ENCODE data around the gene CAPN12.

Gene CAPN12

DNA sequence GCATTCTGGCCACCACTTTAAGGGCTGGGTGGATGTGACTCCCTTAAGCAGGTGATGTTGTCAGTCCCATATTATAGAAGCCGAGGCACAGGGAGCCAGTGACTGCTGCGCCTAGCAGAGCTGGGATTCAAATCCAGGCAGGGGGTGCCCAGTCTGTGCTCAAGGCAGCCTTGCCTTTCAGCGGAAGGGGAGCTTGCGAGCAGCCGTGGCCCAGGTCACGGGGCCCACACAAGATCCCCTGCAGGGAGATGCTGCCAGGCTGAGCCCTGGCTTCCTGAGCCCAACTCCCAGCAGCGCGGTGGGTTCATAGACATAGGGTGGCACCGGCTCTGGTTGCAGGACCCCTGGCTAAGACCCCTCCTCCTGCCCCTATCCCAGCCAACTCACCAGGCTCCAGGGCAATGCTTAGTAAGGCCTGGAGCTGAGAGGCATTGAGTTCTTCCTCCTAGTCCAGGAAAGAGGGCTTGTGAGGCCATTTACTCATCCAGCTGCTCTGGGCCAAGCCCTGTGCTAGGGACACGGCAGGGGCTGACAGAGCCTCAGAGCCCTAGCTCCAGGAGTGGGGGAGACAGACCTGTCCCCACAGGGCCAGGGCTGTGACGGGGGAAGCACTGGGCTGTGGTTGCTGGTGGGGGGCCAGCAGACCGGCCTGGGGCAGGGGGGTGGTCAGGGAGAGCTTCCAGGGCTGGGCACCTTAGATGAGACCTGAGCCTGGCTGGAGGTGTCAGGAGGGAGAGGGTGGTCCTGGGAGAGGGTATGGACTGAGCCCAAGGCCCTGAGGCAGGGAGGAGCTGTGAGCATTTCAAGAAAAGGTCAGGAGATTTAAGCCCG lies 9.6 kb downstream of the CAPN12 start:
- no peak overlapping the region for H3K4me3 ChIP-seq (ENCODE audit: control insufficient read depth, low read depth, low read length)
- DNase-seq (ENCODE audit: low read depth): no peak
- TF ChIP-seq, protein P1, sequence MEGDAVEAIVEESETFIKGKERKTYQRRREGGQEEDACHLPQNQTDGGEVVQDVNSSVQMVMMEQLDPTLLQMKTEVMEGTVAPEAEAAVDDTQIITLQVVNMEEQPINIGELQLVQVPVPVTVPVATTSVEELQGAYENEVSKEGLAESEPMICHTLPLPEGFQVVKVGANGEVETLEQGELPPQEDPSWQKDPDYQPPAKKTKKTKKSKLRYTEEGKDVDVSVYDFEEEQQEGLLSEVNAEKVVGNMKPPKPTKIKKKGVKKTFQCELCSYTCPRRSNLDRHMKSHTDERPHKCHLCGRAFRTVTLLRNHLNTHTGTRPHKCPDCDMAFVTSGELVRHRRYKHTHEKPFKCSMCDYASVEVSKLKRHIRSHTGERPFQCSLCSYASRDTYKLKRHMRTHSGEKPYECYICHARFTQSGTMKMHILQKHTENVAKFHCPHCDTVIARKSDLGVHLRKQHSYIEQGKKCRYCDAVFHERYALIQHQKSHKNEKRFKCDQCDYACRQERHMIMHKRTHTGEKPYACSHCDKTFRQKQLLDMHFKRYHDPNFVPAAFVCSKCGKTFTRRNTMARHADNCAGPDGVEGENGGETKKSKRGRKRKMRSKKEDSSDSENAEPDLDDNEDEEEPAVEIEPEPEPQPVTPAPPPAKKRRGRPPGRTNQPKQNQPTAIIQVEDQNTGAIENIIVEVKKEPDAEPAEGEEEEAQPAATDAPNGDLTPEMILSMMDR (conservative IDR thresholded peaks at IDR 0.05; ENCODE audit: control insufficient read depth, insufficient read depth, low read depth, low read length): no peak

DNA sequence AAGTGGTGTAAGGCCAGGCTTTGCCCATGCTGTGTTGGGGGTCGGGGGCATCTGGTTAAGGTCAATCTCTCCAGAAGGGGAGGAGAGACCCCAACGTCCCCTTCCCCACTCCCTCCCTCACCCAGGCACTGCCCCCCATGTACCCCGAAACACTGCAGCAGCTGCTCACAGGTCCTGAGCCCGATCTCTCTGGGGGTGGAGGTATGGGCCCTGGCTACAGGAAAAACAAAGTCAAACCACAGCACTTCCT lies 10.2 kb downstream of the CAPN12 start:
- TF ChIP-seq, protein P1 (conservative IDR thresholded peaks at IDR 0.05; ENCODE audit: control insufficient read depth, insufficient read depth, low read depth, low read length): no peak
- no peak overlapping the region for H3K4me3 ChIP-seq (ENCODE audit: control insufficient read depth, low read depth, low read length)
- DNase-seq (ENCODE audit: low read depth): no peak

DNA sequence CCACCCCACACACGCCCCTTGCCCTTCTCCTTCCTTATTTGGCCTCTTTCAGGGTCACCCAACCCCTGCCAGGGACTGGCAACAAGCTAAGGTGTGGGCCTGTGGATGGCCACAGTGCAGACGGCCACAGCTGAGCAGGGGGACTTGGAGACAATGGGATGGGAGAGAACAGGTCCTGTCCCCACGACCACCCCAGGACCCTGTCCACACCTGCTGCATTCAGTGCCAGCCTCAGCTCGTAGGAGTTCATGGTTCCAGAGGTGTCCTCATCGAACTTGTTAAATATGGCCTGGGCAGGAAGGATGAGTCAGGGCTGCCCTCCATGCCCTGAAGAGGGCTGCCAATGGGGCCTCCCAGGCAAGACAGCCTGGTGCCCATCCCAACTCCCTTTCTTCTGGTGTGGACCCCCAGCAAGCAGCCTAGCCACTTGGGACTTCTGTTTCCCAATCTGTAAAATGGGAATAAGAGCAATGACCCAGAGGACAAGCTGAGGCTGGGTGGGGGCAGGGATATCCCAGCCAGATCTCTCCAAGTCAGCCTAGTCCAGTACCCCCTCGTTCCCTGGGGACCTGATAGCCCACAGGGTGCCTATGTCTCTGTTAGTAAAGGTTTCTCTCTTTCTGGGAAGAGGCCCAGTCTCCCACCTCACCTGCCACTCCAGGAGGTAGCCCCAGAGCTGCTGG lies 10.6 kb downstream of the CAPN12 start:
- no peak for DNase-seq (ENCODE audit: low read depth)
- H3K4me3 ChIP-seq (ENCODE audit: control insufficient read depth, low read depth, low read length): no peak overlapping the region
- TF ChIP-seq, protein P1 (conservative IDR thresholded peaks at IDR 0.05; ENCODE audit: control insufficient read depth, insufficient read depth, low read depth, low read length): no peak

DNA sequence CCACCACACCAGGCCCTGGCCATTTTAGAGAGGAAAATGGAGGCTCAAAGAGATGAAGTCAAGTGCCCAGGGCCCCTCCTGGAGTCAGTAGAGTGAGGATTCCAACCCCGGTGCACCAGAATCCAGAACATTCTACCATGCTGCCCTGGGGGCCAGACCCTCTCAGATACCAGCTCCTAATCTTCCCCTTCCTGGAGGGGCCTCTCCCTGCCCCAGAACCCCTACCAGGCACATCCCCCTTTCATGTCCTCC lies 11.1 kb downstream of the CAPN12 start:
- DNase-seq (ENCODE audit: low read depth): no peak
- TF ChIP-seq, protein P1 (conservative IDR thresholded peaks at IDR 0.05; ENCODE audit: control insufficient read depth, insufficient read depth, low read depth, low read length): no peak
- H3K4me3 ChIP-seq (ENCODE audit: control insufficient read depth, low read depth, low read length): no peak overlapping the region

DNA sequence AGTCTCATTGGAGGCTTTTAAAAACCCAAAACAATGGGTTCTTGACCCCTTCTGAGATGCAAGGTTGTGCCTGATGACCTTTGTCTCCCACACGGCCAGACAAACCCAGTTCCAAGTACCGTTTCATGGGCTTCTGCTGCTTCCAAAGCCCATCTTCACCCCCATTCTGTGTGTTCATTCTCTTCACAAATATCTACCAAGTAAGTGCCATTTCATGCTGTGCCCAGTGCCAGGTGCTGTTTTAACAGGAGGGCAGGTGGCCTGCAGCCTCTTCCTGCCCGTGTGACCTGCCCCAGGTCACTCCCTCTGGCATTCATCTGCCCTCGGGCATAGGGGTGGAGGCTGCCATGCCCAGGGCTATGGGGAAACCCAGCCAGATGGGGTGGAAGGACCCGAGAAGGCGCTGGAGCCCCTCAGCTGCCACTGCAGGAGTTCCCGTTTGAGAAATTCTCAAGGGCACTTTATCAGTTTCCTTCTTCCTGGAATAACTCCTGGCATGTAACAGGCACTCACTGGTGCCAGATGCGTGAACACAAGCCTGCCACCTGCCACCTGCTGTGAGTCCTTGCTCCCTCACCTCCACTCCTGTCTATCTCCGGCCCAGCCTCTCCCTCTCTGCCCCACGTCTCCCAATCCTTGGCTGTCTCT lies 12.5 kb downstream of the CAPN12 start:
- H3K4me3 ChIP-seq (ENCODE audit: control insufficient read depth, low read depth, low read length): no peak overlapping the region
- no peak for DNase-seq (ENCODE audit: low read depth)
- TF ChIP-seq, protein P1 (conservative IDR thresholded peaks at IDR 0.05; ENCODE audit: control insufficient read depth, insufficient read depth, low read depth, low read length): no peak

DNA sequence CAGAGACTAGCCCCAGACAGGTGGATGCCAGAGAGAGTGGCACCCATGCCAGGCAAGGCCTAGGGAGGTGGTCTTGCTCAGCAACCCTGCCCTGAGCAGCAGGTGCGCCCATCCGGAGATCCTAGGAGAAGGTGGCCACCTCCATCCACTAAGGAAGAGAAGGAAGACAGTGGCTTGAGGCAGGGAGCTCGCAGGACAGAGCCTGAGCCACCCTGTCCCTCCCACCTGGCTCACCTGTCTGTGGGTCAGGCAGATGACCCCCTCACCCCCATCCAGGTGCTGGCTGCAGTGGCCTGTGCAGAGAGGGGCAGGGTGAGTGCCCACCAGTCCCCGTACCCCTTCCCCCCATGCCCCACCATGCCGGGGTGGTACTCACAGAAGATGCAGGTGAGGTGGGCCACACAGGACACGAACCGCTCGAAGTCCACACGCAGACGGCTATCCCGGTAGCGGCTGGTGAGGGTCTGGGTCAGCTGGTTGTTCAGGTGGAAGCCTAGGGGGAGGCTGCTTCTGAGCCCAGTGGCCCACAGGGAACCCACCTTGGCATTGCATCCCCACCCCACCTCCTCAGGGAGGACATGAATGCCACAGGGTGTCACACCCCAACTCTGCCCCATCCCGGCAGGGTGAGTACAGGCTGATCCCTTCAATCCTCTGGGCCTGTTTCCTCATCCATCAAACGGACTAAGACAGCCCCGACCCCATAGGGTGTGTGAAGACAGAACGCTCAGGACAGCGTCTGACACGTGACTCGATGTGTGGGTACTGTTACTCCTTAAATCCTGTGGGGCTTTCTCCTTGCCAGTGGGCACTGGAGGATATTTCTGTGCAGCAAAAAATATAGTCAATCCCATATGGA lies 13.3 kb downstream of the CAPN12 start:
- TF ChIP-seq, protein P1 (conservative IDR thresholded peaks at IDR 0.05; ENCODE audit: control insufficient read depth, insufficient read depth, low read depth, low read length): no peak
- DNase-seq (ENCODE audit: low read depth): no peak
- no peak overlapping the region for H3K4me3 ChIP-seq (ENCODE audit: control insufficient read depth, low read depth, low read length)
